Measurements from ENCODE around the gene CD69.

DNA sequence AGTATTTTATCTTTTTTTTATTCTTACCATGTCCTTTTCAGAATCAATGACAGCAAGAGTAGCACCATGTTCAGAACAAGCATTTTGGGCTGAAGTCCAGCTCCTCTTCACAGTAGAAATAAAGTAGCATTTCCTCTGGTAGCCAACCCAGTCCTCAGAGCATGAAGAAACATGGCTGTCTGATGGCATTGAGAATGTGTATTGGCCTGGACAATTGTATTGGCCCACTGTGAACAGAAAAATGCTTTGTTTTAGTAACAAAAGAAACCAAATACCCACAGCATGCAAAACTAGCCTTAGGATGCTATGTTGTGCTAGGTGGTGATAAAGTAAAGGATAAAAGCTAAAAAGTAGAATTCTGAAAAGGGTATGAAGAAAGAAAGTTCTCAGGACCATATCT lies 5.7 kb downstream of the CD69 start:
- no peak for TF ChIP-seq CTCF (IDR thresholded peaks at IDR 0.05; ENCODE audit: low read depth, low read length)
- TF ChIP-seq EZH2phosphoT487 (IDR thresholded peaks at IDR 0.05; ENCODE audit: low read depth) = no peak

Data from OCI-LY3 (cell line).